Peyer's patch (tissue), 4 donors: ENCODE measurements around the gene ULK1.

Experiments
- CTCF ChIP-seq, 6 experiments: fragments of 450-650 bp in 4 of 6; fragments of 200-600 bp in 2 of 6; sonication (generic) in 1 of 6; IDR thresholded peaks; one replicate each; pipeline ENCODE4 v1.5.1; 2017 to 2019; ENCODE audit warnings: antibody characterized with exemption in 6 of 6, mild to moderate bottlenecking in 3 of 6, moderate library complexity in 1 of 6
- POLR2A ChIP-seq, 2 donors: fragments of 450-650 bp; IDR thresholded peaks; one replicate each; pipeline ENCODE4 v1.5.1; 2017; ENCODE audit warnings: antibody characterized with exemption in 2 of 2, mild to moderate bottlenecking in 2 of 2, moderate library complexity in 2 of 2

- TF ChIP-seq CTCF (IDR thresholded peaks at IDR 0.05) (no peak), POLR2A (IDR thresholded peaks at IDR 0.05) (no peak)
Observed at GRCh38 chr12:131854861-131855476, 39.5 kb upstream of the ULK1 start.
